ENCODE data around the gene ELF1. TPM values are rescaled to one million over a fixed set of nuclear protein-coding genes. Genes with fewer than 3 reads are reported as not detected.

The ELF1 gene
- total and polyA plus RNA-seq, 2 experiments from 2014 or later, result 39.4 to 91.1 TPM

- peaks cover 100% of the 10 kb centered on the region for H3K79me2 ChIP-seq
- no peak overlapping the region for H2AFZ ChIP-seq
- H3K36me3 ChIP-seq (replicated peaks; ENCODE audit: insufficient read depth, low read depth), result no peaks in the 10 kb centered on the region
- 55% methylated on average over 4 of the region's 4 CpGs for WGBS (ENCODE audit: low lambda C conversion rate, missing lambda C conversion rate)
- H3K9me3 ChIP-seq (ENCODE audit: low read depth), result no peaks in the 10 kb centered on the region
- no peak for TF ChIP-seq EZH2 (IDR thresholded peaks at IDR 0.05; ENCODE audit: borderline replicate concordance)
- TF ChIP-seq EZH2phosphoT487 (IDR thresholded peaks at IDR 0.05; ENCODE audit: low read depth, severe bottlenecking, unreplicated experiment), result no peak
- TF ChIP-seq CTCF (IDR thresholded peaks at IDR 0.05; ENCODE audit: poor library complexity), result no peak
- H3K27me3 ChIP-seq, result no peaks in the 10 kb centered on the region
- H3K4me3 ChIP-seq, result no peak overlapping the region
- peak overlapping the region; percentile 45 for H3K27ac ChIP-seq
- no peak for DNase-seq (ENCODE audit: low spot score)
- H4K20me1 ChIP-seq (ENCODE audit: insufficient read depth, poor library complexity, severe bottlenecking), result peaks cover 22% of the 10 kb centered on the region
- peaks cover 57% of the 10 kb centered on the region for H3K4me1 ChIP-seq (ENCODE audit: insufficient read depth)
- H3K9me2 ChIP-seq (replicated peaks; ENCODE audit: insufficient read depth), result no peaks in the 10 kb centered on the region
- H3K4me2 ChIP-seq, result peak overlapping the region; percentile 57
Measured at GRCh38 chr13:41004875-41005693, 14.0 kb downstream of the ELF1 start.

DNA sequence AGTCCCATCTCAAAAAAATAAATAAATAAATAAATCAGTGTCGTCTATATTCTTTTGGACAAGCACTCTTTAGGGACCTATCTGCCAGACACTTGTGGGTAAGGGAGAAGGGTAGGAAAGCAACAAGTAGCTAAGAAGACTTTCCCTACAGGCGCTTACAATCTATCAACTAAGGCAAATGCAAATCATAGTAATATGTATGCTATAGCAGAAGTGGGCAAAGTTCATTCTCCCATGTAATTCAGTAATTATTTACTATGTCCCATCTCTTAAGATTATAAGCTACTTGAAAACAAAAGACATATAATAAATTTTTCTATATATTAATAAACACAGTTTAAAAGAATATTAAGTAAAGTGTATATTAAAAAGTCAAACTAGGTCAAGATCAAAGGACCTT lies 16.5 kb downstream of the ELF1 start:
- H3K79me2 ChIP-seq, result peaks cover 100% of the 10 kb centered on the region
- no peaks in the 10 kb centered on the region for H3K36me3 ChIP-seq (replicated peaks; ENCODE audit: insufficient read depth, low read depth)
- H3K4me2 ChIP-seq, result peak overlapping the region; percentile 20
- no peaks in the 10 kb centered on the region for H3K9me3 ChIP-seq (ENCODE audit: low read depth)
- H3K27ac ChIP-seq, result no peak overlapping the region
- peaks cover 56% of the 10 kb centered on the region for H3K4me1 ChIP-seq (ENCODE audit: insufficient read depth)
- TF ChIP-seq EZH2 (IDR thresholded peaks at IDR 0.05; ENCODE audit: borderline replicate concordance) (no peak), EZH2phosphoT487 (IDR thresholded peaks at IDR 0.05; ENCODE audit: low read depth, severe bottlenecking, unreplicated experiment) (no peak), CTCF (IDR thresholded peaks at IDR 0.05; ENCODE audit: poor library complexity) (no peak)
- WGBS (ENCODE audit: low lambda C conversion rate, missing lambda C conversion rate), result 79% methylated on average over 2 of the region's 2 CpGs
- H3K27me3 ChIP-seq, result no peaks in the 10 kb centered on the region
- no peak overlapping the region for H3K4me3 ChIP-seq
- no peak for DNase-seq (ENCODE audit: low spot score)
- peaks cover 29% of the 10 kb centered on the region for H4K20me1 ChIP-seq (ENCODE audit: insufficient read depth, poor library complexity, severe bottlenecking)
- H2AFZ ChIP-seq, result no peak overlapping the region
- H3K9me2 ChIP-seq (replicated peaks; ENCODE audit: insufficient read depth), result no peaks in the 10 kb centered on the region

DNA sequence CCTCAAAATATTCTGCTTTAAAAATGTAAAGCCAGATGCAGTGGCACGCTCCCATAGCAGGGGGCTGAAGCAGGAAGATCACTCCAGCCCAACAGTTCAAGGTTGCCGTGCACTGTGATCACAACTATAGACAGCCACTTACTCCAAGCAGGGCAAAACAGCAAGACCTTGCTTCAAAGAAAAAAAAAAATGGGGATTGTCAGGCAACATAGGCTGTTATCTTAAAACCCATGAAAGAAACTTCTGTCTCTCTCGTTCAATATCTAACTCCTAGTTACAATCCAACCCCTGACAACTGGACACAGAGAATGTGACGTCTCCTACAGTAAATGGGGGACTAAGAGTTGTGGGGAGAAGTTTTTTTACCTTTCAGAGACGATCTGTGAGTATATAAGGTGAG lies 17.4 kb downstream of the ELF1 start:
- TF ChIP-seq EZH2phosphoT487 (IDR thresholded peaks at IDR 0.05; ENCODE audit: low read depth, severe bottlenecking, unreplicated experiment), result no peak
- Histone ChIP-seq H2AFZ (no peak overlapping the region), H4K20me1 (ENCODE audit: insufficient read depth, poor library complexity, severe bottlenecking) (peaks cover 26% of the 10 kb centered on the region), H3K36me3 (replicated peaks; ENCODE audit: insufficient read depth, low read depth) (no peaks in the 10 kb centered on the region), H3K4me3 (no peak overlapping the region), H3K27me3 (no peaks in the 10 kb centered on the region), H3K9me2 (replicated peaks; ENCODE audit: insufficient read depth) (no peaks in the 10 kb centered on the region), H3K79me2 (peaks cover 100% of the 10 kb centered on the region), H3K27ac (peak overlapping the region; percentile 12), H3K9me3 (ENCODE audit: low read depth) (no peaks in the 10 kb centered on the region), H3K4me1 (ENCODE audit: insufficient read depth) (peaks cover 47% of the 10 kb centered on the region), H3K4me2 (peak overlapping the region; percentile 20)
- no peak for DNase-seq (ENCODE audit: low spot score)
- WGBS (ENCODE audit: low lambda C conversion rate, missing lambda C conversion rate), result 79% methylated on average over 5 of the region's 5 CpGs

DNA sequence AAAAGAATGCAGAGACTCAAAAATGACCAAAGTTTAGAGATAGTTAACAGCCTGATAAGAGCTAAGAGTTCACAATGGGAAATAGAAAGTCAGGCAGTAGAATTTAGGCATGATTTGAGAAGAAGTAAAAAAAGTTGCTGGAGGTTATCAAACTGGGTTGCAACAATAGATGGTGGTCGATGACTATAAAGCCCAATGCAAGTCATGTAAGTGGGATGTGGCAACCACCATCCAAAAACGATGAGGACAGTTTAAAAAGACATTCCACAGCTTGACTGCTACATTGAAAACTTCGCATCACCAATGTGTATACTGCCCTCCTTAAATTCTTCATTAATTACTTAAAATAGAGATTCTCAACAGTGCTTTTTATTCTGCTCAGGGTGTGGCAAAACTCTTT lies 19.7 kb downstream of the ELF1 start:
- Histone ChIP-seq H3K27me3 (no peaks in the 10 kb centered on the region), H3K4me2 (peak overlapping the region; percentile 43), H3K36me3 (replicated peaks; ENCODE audit: insufficient read depth, low read depth) (no peaks in the 10 kb centered on the region), H3K9me2 (replicated peaks; ENCODE audit: insufficient read depth) (no peaks in the 10 kb centered on the region), H3K4me1 (ENCODE audit: insufficient read depth) (peaks cover 34% of the 10 kb centered on the region), H4K20me1 (ENCODE audit: insufficient read depth, poor library complexity, severe bottlenecking) (peaks cover 18% of the 10 kb centered on the region), H3K9me3 (ENCODE audit: low read depth) (no peaks in the 10 kb centered on the region), H3K27ac (peak overlapping the region; percentile 1), H3K4me3 (no peak overlapping the region), H3K79me2 (peaks cover 100% of the 10 kb centered on the region), H2AFZ (no peak overlapping the region)
- TF ChIP-seq EZH2 (IDR thresholded peaks at IDR 0.05; ENCODE audit: borderline replicate concordance) (no peak), CTCF (IDR thresholded peaks at IDR 0.05; ENCODE audit: poor library complexity) (no peak), EZH2phosphoT487 (IDR thresholded peaks at IDR 0.05; ENCODE audit: low read depth, severe bottlenecking, unreplicated experiment) (no peak)
- 66% methylated on average over 3 of the region's 3 CpGs for WGBS (ENCODE audit: low lambda C conversion rate, missing lambda C conversion rate)
- DNase-seq (ENCODE audit: low spot score), result no peak
